Esophagus squamous epithelium (tissue), 4 donors: ENCODE measurements around the gene RIPK1.

Source experiments
- CTCF ChIP-seq, 6 experiments: fragments of 450-650 bp in 4 of 6; fragments of 200-600 bp in 2 of 6; sonication (generic) in 2 of 6; IDR thresholded peaks; one replicate each; pipeline ENCODE4 v1.5.1; 2016 to 2019; ENCODE audit warnings: antibody characterized with exemption in 6 of 6, mild to moderate bottlenecking in 4 of 6, moderate library complexity in 4 of 6
- POLR2A ChIP-seq, 4 donors: fragments of 450-650 bp; IDR thresholded peaks; one replicate each; pipeline ENCODE4 v1.6.1; 2017; ENCODE audit warnings: antibody characterized with exemption in 4 of 4, mild to moderate bottlenecking in 4 of 4, moderate library complexity in 3 of 4

- no peak for TF ChIP-seq CTCF (IDR thresholded peaks at IDR 0.05)
- no peak for TF ChIP-seq POLR2A (IDR thresholded peaks at IDR 0.05)
Observed at GRCh38 chr6:3026791-3027626, 41.3 kb upstream of the RIPK1 start.
